K562 treated with DMSO at 1 percent for 4 hours (cell line): ENCODE data around the gene PPFIA4. TPM values are rescaled to one million over a fixed set of nuclear protein-coding genes. Genes with fewer than 3 reads are reported as not detected.

ENCODE experiments used
- total RNA-seq: library from RNA; unstranded; fragments of 300-600 nt; gene quantifications from 2 replicates; pipeline ENCODE4 v1.2.3, GENCODE V29; 2022; ENCODE audit not compliant: insufficient read depth

The PPFIA4 gene
- total RNA-seq, result 1.2 and 3.1 TPM in 2 replicates

GRCh38 chr1:203026031-203026665 lies at the start of gene PPFIA4:
Gene PPFIA4, plus strand, starts transcription at chr1:203026491. Its CDS starts 12,518 bp downstream, at chr1:203039009.

GRCh38 chr1:203006948-203007871 lies 19.1 kb upstream of the PPFIA4 start, which contains the start of gene TMEM183A:
Gene TMEM183A, plus strand, starts transcription at chr1:203007374. Its CDS starts 92 bp downstream, at chr1:203007466.

GRCh38 chr1:203085528-203086406 lies 59.5 kb downstream of the PPFIA4 start, which contains the start of gene MYOG:
Gene MYOG, minus strand, starts transcription at chr1:203086012. Its CDS starts 51 bp downstream, at chr1:203085961.

GRCh38 chr1:203127666-203128430 lies 101.6 kb downstream of the PPFIA4 start, which contains the start of gene ADORA1:
Gene ADORA1, plus strand, starts transcription at chr1:203127726. Its CDS starts 1,116 bp downstream, at chr1:203128842.

Other genes starting within 250 kb of the PPFIA4 start
- gene KDM5B, start 218.1 kb upstream of the PPFIA4 start, total RNA-seq, result 22.2 and 23.9 TPM in 2 replicates
- 2.8 TPM in 1 of 2 replicates, not detected in the other for gene PCAT6, start 215.5 kb upstream of the PPFIA4 start, total RNA-seq
- gene RABIF, start 137.3 kb upstream of the PPFIA4 start, total RNA-seq, result 12.4 and 19.4 TPM in 2 replicates
- gene KLHL12, start 99.3 kb upstream of the PPFIA4 start, total RNA-seq, result 17.4 and 19.4 TPM in 2 replicates
- 104 and 111 TPM in 2 replicates for gene ADIPOR1, start 68.2 kb upstream of the PPFIA4 start, total RNA-seq
- gene CYB5R1, start 59.2 kb upstream of the PPFIA4 start, total RNA-seq, result 33.2 and 34.9 TPM in 2 replicates
- gene TMEM183A, start 19.1 kb upstream of the PPFIA4 start, total RNA-seq, result 68.4 and 76.7 TPM in 2 replicates
- gene MYOG, start 59.5 kb downstream of the PPFIA4 start, total RNA-seq, result not detected in 2 replicates
- gene ADORA1, start 101.2 kb downstream of the PPFIA4 start, total RNA-seq, result not detected in 2 replicates
- not detected in 2 replicates for gene MYBPH, start 149.3 kb downstream of the PPFIA4 start, total RNA-seq
- gene CHI3L1, start 160.2 kb downstream of the PPFIA4 start, total RNA-seq, result 0.75 TPM in 1 of 2 replicates, not detected in the other
- gene CHIT1, start 203.2 kb downstream of the PPFIA4 start, total RNA-seq, result not detected in 2 replicates